Kidney (tissue), 14 donors: ENCODE results near the gene SPACA9. TPM values are rescaled to one million over a fixed set of nuclear protein-coding genes. Genes with fewer than 3 reads are reported as not detected.

ENCODE experiments used
- DNase-seq, 5 donors: peaks; one replicate each; pipeline ENCODE4 v3.0.0-alpha.2; 2013 to 2020
- FAIRE-seq: peaks from 2 replicates; lab custom pipeline; 2012; peaks lifted over from hg19 to GRCh38; lab: Jason Lieb, UNC
- H3K27ac ChIP-seq, 2 donors: one replicate each; pipeline ENCODE4 v1.7.0; 2013; ENCODE audit warnings: low read depth in 2 of 2, low read length in 2 of 2, inconsistent platforms in 1 of 2
- H3K27me3 ChIP-seq: one replicate; pipeline ENCODE4 v1.7.1; 2013; ENCODE audit warnings: low read length, inconsistent platforms; ENCODE audit not compliant: control insufficient read depth, insufficient read depth
- H3K36me3 ChIP-seq, 3 donors: one replicate each; pipeline versions ENCODE4 v1.7.0 to v1.7.1; 2013; ENCODE audit warnings: low read length in 3 of 3, control low read depth in 1 of 3, inconsistent platforms in 1 of 3; ENCODE audit not compliant: insufficient read depth in 3 of 3, control insufficient read depth in 2 of 3
- H3K4me1 ChIP-seq, 3 donors: one replicate each; pipeline versions ENCODE4 v1.7.0 to v1.7.1; 2013; ENCODE audit warnings: low read length in 3 of 3, inconsistent platforms in 1 of 3, low read depth in 1 of 3; ENCODE audit not compliant: control insufficient read depth in 2 of 3, insufficient read depth in 2 of 3
- H3K4me3 ChIP-seq, 3 donors: one replicate each; pipeline versions ENCODE4 v1.7.0 to v1.8.1; 2013; ENCODE audit warnings: low read length in 3 of 3, control low read depth in 1 of 3, inconsistent platforms in 1 of 3
- H3K9ac ChIP-seq, 3 donors: one replicate each; pipeline versions ENCODE4 v1.7.0 to v1.7.1; 2013; ENCODE audit warnings: low read length in 3 of 3, control low read depth in 1 of 3, inconsistent platforms in 1 of 3
- H3K9me3 ChIP-seq, 3 donors: one replicate each; pipeline versions ENCODE4 v1.7.0 to v1.7.1; 2013; ENCODE audit warnings: low read length in 3 of 3, control low read depth in 1 of 3, inconsistent platforms in 1 of 3; ENCODE audit not compliant: control insufficient read depth in 2 of 3, insufficient read depth in 1 of 3
- intact Hi-C: fragments of 100-400 bp; cut with DNase I; formaldehyde crosslinking; loops from one replicate; pipeline ENCODE4 v1.11.1; 2022
- polyA plus RNA-seq: library from polyadenylated mRNA; stranded (reverse); fragments of 350-450 nt; fragmentation: Illumina TruSeq; extraction: RNeasy Lipid Tissue Mini Kit (QIAGEN cat#74804); gene quantifications from one replicate; pipeline ENCODE4 v1.2.3, GENCODE V29; 2014; ENCODE audit warnings: low read depth, low replicate concordance; ENCODE audit not compliant: insufficient read depth
- total RNA-seq: library from RNA; stranded (reverse); fragmentation: NEBNext Ultra II Directional; extraction: Animal tissue kit (Norgen Biotek cat#: 25700); gene quantifications from one replicate; pipeline ENCODE4 v1.2.1, GENCODE V29; 2021
- TF ChIP-seq, protein P1 (sequence below): IDR thresholded peaks from 3 replicates; pipeline ENCODE4 v1.5.1; 2012; ENCODE audit warnings: mild to moderate bottlenecking, moderate library complexity, borderline replicate concordance; ENCODE audit not compliant: insufficient read depth; ENCODE audit errors: extremely low read depth
- donor health status: control.
- donor health status: control.
- donor health status: control.
- donor health status: control.
- donor health status: control.
- donor health status: DM: yes; HTN: yes; CAD: no.
- donor health status: Normal renal cell carcinoma (clear cell type).

Gene SPACA9
- total and polyA plus RNA-seq, 2 donors from 2014 or later: 8.7 to 17.1 TPM

DNA sequence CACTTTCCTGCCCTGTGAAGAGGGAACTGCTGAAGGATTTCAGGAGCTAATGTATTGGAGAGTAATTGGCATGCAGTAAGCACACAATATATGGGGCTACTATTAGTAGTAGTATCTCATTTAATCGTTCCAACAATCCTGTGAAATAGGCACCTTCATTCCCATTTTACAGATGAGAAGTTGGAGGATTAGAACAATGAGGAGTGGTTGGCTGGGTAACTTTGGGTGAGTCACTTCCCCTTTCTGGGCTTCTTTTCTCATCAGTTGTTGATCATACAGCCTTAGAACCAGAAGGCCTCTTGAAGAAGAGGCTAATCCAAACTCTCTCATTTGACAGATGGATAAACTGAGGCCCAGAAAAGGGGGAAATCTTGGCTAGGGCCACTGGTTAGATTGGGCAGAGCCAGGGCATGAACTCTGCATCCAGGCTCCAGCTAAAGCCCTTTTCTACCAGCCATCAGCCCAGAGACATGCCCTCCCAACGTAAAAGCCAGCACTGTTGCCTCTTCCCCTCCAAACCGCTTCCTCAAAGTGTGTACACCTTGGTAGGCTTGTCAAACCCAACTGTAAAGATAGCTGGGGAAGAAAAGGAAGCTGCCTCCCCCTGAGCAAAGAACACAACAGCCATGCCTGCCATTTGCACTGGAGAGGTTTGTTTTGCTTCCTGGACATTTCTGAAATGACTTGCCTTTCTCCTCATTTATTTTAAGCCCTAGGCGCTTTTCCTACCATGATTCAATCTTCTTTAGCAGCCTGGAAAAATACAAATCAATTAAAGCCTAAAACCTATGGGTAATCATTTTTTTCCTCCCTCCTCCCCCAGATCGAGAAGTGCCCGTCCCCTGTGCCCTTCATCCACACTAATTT lies 992 bp downstream of the SPACA9 start:
- intact Hi-C loops: no loop called here
- H3K27ac ChIP-seq: peak overlapping the region in 1 of 2 donors; percentile 55

DNA sequence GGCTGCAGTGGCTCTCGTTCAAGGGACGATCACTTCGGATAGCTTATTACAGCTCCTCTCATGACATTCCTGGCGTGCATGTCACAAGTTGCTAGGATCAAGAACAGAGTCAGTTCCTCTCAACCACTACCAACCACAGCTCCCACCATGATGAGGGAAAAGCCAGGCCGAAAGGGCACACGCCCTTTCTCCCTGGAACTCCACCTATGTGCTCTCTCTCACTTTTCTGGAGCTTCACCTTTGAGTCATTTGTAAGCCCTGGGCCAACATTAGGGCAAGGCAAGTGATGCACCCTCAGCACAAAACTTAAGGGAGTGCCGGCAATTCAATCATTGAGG lies 1.6 kb downstream of the SPACA9 start:
- no peaks in the 10 kb centered on the region for H3K36me3 ChIP-seq
- intact Hi-C loops: no loop called here
- peak overlapping the region in 1 of 2 donors; percentile 55 for H3K27ac ChIP-seq
- TF ChIP-seq, protein P1, sequence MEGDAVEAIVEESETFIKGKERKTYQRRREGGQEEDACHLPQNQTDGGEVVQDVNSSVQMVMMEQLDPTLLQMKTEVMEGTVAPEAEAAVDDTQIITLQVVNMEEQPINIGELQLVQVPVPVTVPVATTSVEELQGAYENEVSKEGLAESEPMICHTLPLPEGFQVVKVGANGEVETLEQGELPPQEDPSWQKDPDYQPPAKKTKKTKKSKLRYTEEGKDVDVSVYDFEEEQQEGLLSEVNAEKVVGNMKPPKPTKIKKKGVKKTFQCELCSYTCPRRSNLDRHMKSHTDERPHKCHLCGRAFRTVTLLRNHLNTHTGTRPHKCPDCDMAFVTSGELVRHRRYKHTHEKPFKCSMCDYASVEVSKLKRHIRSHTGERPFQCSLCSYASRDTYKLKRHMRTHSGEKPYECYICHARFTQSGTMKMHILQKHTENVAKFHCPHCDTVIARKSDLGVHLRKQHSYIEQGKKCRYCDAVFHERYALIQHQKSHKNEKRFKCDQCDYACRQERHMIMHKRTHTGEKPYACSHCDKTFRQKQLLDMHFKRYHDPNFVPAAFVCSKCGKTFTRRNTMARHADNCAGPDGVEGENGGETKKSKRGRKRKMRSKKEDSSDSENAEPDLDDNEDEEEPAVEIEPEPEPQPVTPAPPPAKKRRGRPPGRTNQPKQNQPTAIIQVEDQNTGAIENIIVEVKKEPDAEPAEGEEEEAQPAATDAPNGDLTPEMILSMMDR: no peak
- no peak for DNase-seq
- no peak overlapping the region for H3K4me3 ChIP-seq
- no peaks in the 10 kb centered on the region for H3K9me3 ChIP-seq
- no peak for FAIRE-seq
- H3K27me3 ChIP-seq: no peaks in the 10 kb centered on the region
- H3K9ac ChIP-seq: no peak overlapping the region
- H3K4me1 ChIP-seq: peaks cover 0 to 9% (median 0%) of the 10 kb centered on the region in 3 donors

More for the DNA sequence above, 992 bp downstream of the SPACA9 start:
- Histone ChIP-seq H3K27me3 (no peaks in the 10 kb centered on the region), H3K4me3 (peak overlapping the region in 2 of 3 donors; percentile 89 to 93), H3K9me3 (no peaks in the 10 kb centered on the region), H3K4me1 (peaks cover 0 to 9% (median 0%) of the 10 kb centered on the region in 3 donors), H3K9ac (peak overlapping the region in 1 of 3 donors; percentile 28), H3K36me3 (no peaks in the 10 kb centered on the region)
- TF ChIP-seq, protein P1: no peak
- no peak for FAIRE-seq
- no peak for DNase-seq

DNA sequence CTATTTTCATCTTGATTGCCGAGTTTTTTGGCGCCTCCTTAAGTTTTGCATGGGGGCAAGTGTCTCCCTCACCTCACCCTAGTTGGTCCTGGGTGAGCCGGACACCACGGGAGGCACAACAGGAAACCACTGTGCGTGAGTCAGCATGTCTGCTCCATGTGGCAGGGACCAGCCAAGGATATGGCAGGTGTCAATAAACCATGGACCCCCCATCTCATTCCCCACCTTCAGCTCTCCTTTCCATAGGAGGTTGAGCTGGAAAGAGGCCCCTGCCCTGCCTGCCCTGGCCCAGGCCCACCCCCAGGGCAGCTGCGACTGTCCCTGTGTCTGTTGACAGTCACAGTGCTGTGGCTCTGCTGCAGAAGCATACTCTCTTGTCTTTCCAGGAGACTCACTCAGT lies 3.1 kb downstream of the SPACA9 start:
- FAIRE-seq: no peak
- no peak overlapping the region for H3K9ac ChIP-seq
- no peak overlapping the region for H3K4me3 ChIP-seq
- DNase-seq: no peak
- no peaks in the 10 kb centered on the region for H3K36me3 ChIP-seq
- intact Hi-C loops: no loop called here
- peaks cover 0 to 9% (median 0%) of the 10 kb centered on the region in 3 donors for H3K4me1 ChIP-seq
- no peaks in the 10 kb centered on the region for H3K27me3 ChIP-seq
- no peaks in the 10 kb centered on the region for H3K9me3 ChIP-seq
- TF ChIP-seq, protein P1: no peak
- H3K27ac ChIP-seq: no peak overlapping the region
